GM19025 (cell line): Measurements from ENCODE around the gene FRMPD1.

Experiments used
- ATAC-seq: cut with Tn5 transposase; IDR thresholded peaks from one replicate; pipeline ENCODE4 v1.9.1; 2021; ENCODE audit warnings: mild to moderate bottlenecking, low read depth, moderate library complexity; ENCODE audit not compliant: unreplicated experiment

The FRMPD1 gene

DNA sequence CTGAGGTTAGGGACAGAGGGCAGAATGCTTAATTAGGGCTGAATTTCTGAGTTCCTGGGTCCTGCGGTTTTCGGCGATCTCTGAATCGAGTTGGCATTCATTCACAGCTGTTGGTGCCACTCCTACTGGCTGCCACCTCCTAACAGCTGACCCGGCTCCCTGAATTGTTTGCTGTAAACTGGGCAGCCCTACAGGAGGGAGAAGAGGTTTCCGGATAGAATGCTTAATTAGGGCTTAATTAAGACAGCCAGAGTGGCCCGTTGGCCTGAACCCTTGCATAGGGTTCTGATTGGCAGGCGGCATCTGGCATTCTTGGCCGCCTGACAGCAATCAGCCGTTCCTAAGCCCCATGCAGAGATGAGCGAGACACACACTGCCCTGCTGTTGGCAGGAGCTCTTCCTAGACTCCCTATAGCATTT is 25.7 kb downstream of the FRMPD1 start:
- no peak for ATAC-seq

DNA sequence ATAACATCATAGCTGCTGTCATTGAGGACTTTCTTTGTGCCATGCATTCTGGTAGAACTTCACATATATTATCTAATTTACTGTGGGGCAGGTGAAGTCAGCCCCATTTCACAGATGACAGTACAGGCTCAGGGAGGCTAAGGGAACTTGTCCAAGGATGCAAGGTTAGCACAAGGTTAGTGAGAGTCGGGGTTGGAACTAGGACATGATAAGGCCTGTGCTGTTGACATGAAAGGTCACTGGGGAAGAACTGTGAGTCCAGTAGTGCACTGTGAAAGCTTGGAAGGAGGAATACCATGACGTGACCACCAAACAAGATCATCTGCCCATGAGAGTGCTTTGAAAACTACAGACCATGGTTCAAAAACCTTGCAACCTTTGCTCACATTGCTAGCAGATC is 26.7 kb downstream of the FRMPD1 start:
- no peak for ATAC-seq

DNA sequence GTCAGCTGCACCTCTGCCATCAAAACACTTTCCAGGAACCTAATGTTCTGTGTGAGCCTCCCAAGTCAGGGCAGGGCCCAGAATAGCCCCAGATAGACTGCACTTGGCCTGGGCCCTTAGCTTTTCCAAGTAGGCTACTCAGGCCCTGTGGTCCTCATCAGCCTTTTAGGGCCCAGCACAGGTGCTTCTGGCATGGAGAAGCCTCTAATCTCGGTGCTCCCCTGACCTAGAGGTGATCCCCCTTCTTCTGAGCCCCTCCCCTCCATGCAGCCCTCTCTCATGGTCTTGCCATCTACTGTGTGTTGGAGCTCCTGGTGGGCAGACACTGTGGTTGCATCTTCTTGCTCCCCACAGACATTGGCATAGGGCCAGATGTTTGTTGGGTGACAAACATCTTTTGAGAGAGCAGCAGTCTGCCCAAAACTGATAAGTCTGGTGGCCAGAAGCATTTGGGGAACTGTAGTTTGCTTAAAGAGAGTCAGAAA is 28.1 kb downstream of the FRMPD1 start:
- no peak for ATAC-seq

DNA sequence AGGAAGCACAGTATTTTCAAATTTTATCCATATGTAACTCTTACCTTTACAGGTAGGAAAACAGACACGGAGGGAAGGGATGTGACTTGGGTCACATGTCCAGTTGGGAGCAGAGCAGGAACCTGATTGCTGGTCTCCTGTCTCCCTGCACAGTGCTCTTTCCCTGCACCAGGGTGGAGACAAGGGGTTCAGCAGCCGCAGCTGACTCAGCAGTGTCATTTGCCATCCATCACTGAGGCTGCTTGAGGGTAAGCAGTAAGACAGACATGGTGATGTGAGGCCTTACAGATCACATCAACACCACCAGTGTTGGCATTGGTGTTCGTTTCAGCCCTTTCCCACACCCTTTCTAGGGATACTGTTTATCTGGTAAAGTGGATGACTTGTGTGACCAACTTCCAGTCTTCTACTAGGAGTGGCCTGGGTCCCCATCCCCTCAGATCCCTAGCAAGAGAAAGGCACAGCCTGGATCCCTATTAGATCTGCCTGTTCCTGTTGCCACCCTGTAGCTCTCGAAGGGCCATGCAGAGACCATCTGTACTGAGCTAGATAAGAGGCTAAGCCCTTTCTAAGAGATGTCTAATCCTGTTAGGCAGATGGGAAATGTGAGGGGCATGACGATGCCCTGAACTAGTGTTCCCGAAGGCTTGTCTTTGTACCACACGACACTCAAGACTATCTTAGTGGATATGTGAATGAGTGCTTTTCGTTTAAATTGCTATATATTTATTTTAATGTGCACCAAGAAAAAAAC is 29.1 kb downstream of the FRMPD1 start:
- no peak for ATAC-seq

DNA sequence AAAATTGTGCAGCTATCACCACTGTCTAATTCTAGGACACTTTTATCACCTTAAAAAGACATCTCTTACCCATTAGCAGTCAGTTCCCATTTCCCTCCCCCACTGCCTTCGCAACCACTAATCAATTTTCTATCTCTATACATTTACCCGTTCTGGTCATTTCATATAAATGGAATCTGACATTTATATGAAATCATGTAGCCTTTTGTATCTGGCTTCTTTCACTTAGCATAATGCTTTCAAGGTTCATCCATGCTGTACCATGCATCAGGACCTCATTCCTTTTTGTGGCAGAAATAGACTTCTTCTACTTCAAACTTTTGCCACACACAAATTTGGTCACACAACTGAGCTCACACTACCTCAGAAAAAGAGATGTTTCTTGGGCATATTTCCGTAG is 32.2 kb downstream of the FRMPD1 start:
- ATAC-seq = no peak

DNA sequence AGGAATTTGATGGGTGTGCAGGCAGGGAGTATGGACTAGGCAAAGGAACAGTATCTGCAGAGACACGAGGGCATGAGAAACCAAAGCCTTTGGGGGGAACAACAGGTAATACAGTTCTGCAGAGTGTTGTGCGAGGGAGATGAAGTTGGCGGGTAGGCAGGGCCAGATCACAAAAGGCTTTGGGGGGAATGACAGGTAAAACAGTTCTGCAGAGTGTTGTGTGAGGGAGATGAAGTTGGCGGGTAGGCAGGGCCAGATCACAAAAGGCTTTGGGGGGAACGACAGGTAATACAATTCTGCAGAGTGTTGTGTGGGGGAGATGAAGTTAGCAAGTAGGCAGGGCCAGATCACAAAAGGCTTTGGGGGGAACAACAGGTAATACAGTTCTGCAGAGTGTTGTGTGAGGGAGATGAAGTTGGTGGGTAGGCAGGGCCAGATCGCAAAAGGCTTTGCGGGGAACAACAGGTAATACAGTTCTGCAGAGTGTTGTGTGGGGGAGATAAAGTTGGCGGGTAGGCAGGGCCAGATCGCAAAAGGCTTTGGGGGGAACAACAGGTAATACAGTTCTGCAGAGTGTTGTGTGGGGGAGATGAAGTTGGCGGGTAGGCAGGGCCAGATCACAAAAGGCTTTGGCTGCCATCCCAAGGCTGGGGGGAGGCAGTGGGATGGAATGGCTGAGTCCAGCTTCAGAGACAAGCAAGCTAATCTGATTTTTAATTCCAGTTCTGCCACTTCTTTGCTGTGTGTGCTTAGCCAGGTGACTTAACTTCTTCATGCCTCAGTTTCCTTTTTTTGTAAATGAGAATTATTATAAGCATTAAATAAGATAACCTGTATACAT is 33.0 kb downstream of the FRMPD1 start:
- ATAC-seq = no peak

DNA sequence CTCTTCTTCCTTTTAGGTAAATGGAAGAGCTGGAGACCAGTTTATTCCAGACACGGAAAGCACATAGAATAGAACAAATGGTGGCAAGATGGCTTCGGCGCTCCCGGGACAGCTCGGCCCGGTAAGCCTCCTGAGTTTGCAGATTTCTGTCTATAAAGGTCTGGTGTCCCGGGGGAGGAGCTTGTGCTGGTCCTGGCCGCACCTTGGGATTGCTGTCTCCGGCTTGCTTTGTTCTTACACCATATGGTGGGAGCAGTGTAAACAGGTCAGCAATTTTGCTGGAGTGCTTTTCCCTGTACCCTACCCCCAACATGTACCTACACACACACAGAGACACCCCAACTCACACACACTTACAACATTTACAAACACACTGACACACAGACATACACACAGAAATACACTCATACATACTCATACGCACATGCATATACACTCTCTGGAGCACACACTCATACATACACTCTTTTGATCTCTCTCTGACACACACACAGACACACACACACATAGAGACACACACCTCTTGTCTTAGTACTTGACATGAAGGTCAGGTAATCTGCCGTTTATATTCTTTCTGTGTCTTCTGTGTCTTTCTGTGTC is 42.0 kb downstream of the FRMPD1 start:
- no peak for ATAC-seq

DNA sequence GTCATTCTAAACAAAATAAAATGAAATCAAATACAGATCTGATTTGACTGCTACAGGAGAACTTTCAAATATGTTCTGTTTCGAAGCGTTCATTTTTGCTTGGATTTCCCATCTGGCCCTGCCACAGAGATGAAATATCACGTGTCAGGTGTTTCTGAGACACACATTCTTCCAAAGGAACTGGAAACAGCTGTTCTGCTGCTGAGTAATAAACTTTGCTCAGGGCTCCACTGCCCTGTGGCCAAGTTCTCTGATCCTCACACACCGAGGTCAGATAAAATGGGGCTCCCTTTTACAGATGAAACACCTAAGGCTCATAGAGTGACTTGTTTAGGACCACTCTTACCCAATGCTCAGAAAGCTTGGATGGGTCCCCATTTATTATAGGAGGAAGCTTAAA is 42.5 kb downstream of the FRMPD1 start:
- ATAC-seq = no peak

DNA sequence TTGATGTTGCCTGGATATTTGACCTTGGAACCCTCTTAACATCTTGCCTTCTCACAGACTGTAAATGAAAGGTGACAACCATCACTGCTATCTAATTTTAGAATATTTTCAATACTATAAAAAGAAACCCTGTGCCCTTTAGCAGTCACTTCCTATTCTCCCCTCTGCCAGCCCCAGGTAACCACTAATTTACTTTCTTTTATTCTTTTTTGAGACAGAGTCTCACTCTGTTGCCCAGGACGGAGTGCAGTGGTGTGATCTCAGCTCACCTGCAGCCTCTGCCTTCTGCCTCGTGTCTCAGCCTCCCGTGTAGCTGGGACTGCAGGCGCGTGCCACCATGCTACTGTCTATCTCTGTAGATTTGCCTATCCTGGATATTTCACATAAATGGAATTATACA is 43.6 kb downstream of the FRMPD1 start:
- no peak for ATAC-seq

DNA sequence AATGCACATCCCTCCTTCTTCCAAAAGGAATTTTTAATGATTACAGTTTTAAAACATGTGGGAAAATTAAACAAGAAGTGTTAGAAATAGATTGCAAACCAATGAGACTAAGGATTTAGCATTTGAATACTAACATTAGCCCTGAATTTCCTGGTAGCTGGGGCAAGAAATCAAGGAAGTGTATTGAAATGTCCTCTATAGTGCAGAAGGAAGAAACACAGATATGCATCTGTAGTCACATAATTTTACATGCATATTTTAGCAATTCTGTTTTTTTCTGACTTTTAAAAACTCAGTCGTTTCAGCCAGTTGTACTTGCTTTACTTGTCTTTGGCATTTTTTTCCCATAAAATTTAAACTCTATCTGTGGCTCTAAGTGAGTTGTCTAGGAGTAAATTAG is 45.8 kb downstream of the FRMPD1 start:
- ATAC-seq = no peak

DNA sequence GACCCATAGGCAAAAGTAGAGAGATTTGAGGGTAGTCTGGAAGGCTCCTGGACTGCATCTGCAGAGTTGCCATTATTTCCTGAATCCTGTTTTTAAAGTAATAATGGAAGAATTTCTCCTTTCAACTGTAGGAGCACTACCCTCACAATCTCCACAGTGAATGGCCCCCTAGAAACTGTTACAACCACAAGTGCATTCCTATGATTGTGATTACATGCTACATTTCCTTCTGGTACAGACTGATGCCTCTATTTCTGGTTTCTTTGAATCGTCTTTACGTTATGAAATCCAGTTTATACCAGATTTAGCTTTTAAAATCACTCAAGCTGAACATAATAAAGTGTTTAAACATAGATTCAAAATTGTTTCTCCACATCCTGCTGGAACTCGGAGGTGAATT is 49.4 kb downstream of the FRMPD1 start:
- ATAC-seq = no peak

DNA sequence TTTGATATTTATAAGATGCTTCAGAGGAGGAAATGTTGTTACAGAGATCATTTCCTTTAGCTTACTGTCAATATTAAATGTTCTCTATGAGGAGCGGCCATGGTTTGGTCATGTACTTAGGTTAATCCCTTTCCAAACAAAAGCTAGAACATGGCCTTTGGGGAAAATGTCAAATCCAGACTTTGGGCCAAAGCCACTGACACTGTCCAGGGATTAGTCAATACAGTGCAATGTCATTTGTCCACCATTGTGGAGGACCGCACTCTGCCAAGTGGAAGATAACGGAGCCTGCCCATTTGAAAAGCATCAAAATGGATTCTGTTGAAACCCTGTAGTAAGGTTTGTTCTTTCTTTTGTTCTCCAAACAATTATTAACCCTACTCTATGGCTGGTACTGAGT is 50.1 kb downstream of the FRMPD1 start:
- ATAC-seq = no peak

DNA sequence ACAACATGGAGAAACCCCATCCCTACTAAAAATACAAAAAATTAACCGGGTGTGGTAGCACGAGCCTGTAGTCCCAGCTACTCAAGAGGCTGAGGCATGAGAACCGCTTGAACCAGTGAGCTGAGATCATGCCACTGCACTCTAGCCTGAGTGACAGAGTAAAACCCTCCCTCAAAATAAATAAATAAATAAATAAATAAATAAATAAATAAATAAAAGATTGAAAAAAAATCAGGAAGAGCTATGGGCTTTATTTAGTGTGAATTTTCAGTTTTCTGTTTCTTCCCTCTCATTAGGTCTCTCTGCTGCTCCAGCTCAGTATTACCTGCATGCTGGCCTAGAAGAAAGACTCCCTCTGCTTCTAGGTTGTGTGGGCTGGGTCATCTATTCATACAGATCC is 55.0 kb downstream of the FRMPD1 start:
- no peak for ATAC-seq

DNA sequence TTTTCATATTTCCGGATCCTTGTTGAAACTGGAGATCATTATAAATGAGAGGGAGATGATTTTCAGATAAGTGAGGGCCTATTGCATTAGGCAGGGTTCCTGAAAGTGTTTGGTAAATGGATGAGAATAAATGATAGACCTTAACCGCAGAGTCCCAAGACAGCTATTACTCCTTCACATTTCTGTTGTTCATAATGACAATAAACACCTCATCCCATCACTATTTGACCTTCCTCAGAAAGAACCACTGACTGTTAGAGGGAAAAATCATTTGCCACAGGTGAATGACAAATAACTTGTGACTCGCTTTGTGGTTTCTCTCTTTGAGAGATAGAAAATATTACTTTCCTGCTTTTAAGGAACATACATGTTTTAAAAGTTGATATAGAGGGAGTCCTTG is 55.5 kb downstream of the FRMPD1 start:
- no peak for ATAC-seq

DNA sequence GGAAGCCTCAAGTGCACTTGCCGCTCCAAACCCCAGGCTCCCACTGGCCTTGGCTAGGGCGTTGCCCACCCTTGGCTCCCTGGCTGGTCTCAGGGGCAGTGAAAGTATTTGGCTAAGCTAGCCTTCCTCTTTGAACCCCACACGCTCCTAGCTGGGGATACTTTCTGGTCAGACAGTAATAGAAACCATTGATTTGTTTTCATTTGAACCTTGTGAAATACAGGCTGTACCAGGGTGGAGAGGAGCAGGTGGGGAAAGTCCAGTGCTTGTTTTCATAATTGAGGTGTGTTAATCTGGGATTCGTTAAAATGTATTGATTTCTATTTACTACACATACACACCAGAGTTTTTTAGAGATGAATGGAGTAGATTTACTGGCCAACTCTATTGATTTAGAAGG is 57.0 kb downstream of the FRMPD1 start:
- ATAC-seq = no peak

DNA sequence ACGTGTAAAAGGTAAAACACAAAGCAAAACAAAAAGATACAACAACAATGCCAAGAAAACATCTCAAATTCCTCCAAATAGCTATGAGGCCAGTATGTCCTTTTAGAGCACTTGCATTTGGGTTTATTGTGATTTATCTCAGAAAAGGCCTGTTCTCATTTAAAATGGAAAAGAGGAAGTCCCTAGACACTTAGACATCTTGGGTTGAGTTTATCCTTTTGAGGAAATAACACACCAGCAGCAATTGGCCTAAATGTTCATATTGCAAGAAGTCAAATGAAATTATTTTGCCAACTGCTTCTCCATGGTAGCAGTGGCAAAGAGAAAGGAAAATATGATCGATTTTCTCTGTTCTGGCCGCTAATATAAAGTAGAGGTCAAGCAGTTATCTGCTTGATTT is 59.3 kb downstream of the FRMPD1 start:
- ATAC-seq = no peak

DNA sequence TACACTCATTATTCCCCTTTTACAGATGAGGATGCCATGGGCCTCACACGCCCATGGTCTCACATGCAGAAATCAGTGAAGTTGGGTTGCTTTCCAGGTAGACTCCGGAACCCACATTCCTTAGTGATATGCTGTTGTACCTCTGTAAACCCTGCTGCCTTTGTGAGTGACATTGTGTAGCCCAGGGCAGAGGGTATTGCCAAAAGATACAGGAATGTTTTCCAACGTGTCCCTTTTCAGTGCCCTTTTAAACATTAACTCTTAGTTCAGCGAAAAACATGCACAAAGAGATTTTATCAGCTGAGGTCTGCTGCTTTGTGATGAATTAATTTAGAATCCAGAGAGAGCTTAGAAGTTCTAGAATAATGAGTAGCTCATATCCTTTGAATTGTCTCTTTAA is 64.5 kb downstream of the FRMPD1 start:
- no peak for ATAC-seq

DNA sequence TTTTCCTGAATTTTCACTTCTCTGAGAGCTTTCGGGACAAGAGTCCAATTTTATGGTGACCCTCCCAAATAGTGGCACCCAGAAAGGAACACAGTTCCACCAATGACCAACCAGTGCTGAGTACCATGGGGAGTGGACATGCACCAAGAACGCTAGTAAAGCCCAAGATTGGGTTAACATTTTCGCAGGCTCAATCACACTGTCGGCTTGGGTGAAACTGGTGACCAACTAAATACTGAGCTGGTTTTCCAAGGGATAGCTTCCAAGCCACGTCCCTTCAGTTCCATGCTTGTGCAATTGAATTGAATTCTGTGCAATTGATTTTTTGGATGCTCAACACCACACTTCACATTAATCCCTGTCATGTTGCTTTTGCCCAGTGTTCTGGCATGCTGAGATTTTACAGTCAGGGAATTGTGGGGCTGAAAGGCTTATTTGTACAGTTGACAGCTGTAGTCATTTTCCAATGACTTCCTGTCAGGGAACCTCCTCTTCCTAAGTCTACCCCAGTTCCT is 65.3 kb downstream of the FRMPD1 start:
- ATAC-seq = no peak

DNA sequence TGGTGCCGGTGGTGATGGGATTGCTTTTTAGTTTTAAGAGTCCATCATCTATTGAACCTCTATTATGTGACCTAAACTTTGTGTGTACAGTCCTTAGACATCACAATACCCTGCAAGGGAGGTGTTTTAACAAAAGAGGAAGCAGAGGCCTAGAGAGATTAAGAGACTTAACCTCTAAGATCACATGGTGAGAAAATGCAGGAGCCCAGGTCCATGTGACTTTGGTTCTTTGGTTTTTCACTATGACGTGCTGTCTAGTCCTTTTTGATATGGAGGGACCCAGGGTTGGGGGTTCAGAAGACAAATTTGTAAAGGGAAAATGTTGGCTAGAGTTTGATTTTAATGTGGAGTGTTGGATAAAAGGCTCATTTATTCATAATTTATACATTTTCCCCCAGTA is 68.8 kb downstream of the FRMPD1 start:
- ATAC-seq = no peak

DNA sequence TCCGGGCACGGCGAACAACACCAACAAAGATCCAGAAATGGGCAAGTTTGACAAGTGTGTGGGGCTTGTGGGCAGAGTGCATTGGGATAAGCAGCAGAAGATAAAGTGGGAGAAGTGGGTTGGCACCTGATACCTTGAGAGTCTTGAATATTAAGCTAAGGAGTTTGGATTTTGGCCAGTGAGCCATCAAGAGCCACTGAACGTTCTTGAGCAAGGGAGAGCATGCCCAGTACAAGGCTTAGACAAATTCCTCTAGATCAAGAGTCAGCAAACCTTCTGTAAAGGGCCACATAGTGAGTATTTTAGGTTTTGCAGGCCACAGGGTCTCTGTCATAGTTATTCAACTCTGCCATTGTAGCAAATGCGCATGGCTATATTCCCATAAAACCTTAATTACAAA is 76.3 kb downstream of the FRMPD1 start:
- no peak for ATAC-seq

DNA sequence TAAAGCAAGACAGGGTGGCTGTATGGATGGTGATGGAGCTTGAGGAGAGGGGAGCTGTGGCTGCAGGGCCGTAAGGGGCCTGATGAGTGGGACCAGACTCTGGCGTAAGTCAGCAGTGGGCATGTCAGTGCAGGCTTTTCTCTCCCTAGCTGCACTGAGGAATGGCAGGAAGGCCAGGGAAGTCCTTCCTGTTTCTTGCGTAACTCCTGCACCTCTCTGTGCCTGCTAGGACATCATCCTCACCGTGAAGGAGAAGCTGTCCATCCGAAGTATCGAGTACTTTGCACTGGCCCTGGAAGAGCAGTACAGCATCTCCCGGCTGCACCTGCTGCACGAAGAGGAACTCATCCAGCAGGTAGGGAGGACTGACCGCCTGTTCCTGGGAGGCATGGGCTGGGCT is 78.7 kb downstream of the FRMPD1 start:
- no peak for ATAC-seq
